HG03175 (cell line): ENCODE measurements around the gene ST8SIA2.

Source experiments
- ATAC-seq: cut with Tn5 transposase; IDR thresholded peaks from one replicate; pipeline ENCODE4 v1.9.1; 2021; ENCODE audit warnings: mild to moderate bottlenecking, moderate library complexity; ENCODE audit not compliant: unreplicated experiment

ST8SIA2 gene

GRCh38 chr15:92395098-92395635 lies 1.5 kb downstream of the ST8SIA2 start:
- ATAC-seq, result no peak

GRCh38 chr15:92399271-92399950 lies 5.7 kb downstream of the ST8SIA2 start:
- ATAC-seq, result no peak

GRCh38 chr15:92400573-92400972 lies 6.9 kb downstream of the ST8SIA2 start:
- no peak for ATAC-seq

GRCh38 chr15:92400980-92401787 lies 7.5 kb downstream of the ST8SIA2 start:
- ATAC-seq, result no peak

- no peak for ATAC-seq
These were observed 9.1 kb downstream of the ST8SIA2 start for GRCh38 chr15:92402751-92403150.

- no peak for ATAC-seq
These were observed 12.3 kb downstream of the ST8SIA2 start for GRCh38 chr15:92405942-92406341.

GRCh38 chr15:92407321-92407720 lies 13.6 kb downstream of the ST8SIA2 start:
- no peak for ATAC-seq

GRCh38 chr15:92407916-92408315 lies 14.2 kb downstream of the ST8SIA2 start:
- ATAC-seq, result no peak

GRCh38 chr15:92409006-92409405 lies 15.3 kb downstream of the ST8SIA2 start:
- ATAC-seq, result no peak

- ATAC-seq, result no peak
These were observed 15.8 kb downstream of the ST8SIA2 start for GRCh38 chr15:92409521-92409920.

- ATAC-seq, result no peak
These were observed 16.9 kb downstream of the ST8SIA2 start for GRCh38 chr15:92410537-92410936.

GRCh38 chr15:92411256-92411655 lies 17.6 kb downstream of the ST8SIA2 start:
- ATAC-seq, result no peak

GRCh38 chr15:92413510-92413909 lies 19.8 kb downstream of the ST8SIA2 start:
- ATAC-seq, result no peak

GRCh38 chr15:92415639-92416297 lies 22.1 kb downstream of the ST8SIA2 start:
- ATAC-seq, result no peak

GRCh38 chr15:92416557-92416956 lies 22.9 kb downstream of the ST8SIA2 start:
- no peak for ATAC-seq

- ATAC-seq, result no peak
These were observed 24.0 kb downstream of the ST8SIA2 start for GRCh38 chr15:92417716-92418115.

GRCh38 chr15:92418864-92419263 lies 25.2 kb downstream of the ST8SIA2 start:
- ATAC-seq, result no peak

- no peak for ATAC-seq
These were observed 28.3 kb downstream of the ST8SIA2 start for GRCh38 chr15:92421976-92422375.

GRCh38 chr15:92425578-92426225 lies 32.0 kb downstream of the ST8SIA2 start:
- no peak for ATAC-seq

GRCh38 chr15:92429378-92430068 lies 35.8 kb downstream of the ST8SIA2 start:
- no peak for ATAC-seq

- no peak for ATAC-seq
These were observed 36.4 kb downstream of the ST8SIA2 start for GRCh38 chr15:92430069-92430440.
